ENCODE data around the gene GALNT5.

GRCh38 chr2:157326698-157327097, 69.2 kb downstream of the GALNT5 start:
- TF ChIP-seq POLR2AphosphoS5 (IDR thresholded peaks at IDR 0.05; ENCODE audit: low read depth, low read length) (no peak), POLR2A (IDR thresholded peaks at IDR 0.05; ENCODE audit: low read depth, low read length) (no peak)
